ENCODE results near the gene CAPN5. TPM values are rescaled to one million over a fixed set of nuclear protein-coding genes. Genes with fewer than 3 reads are reported as not detected.
A peak's percentile ranks its signal among the peaks of the same experiment; 100 is the strongest.

Gene CAPN5
- total RNA-seq, 1 donor = 14.7 TPM

- H3K4me3 ChIP-seq (ENCODE audit: low read depth, low read length) = no peak overlapping the region
- DNase-seq (ENCODE audit: low read depth) = no peak
- TF ChIP-seq CTCF (IDR thresholded peaks at IDR 0.05; ENCODE audit: insufficient read depth, low read depth, low read length) = no peak
Observed at GRCh38 chr11:77125191-77125590, 58.4 kb downstream of the CAPN5 start.

GRCh38 chr11:77125695-77126094, 58.9 kb downstream of the CAPN5 start:
- TF ChIP-seq CTCF (IDR thresholded peaks at IDR 0.05; ENCODE audit: insufficient read depth, low read depth, low read length) = no peak
- DNase-seq (ENCODE audit: low read depth) = no peak
- no peak overlapping the region for H3K4me3 ChIP-seq (ENCODE audit: low read depth, low read length)

GRCh38 chr11:77126156-77126775, 59.5 kb downstream of the CAPN5 start:
- no peak overlapping the region for H3K4me3 ChIP-seq (ENCODE audit: low read depth, low read length)
- no peak for TF ChIP-seq CTCF (IDR thresholded peaks at IDR 0.05; ENCODE audit: insufficient read depth, low read depth, low read length)
- DNase-seq (ENCODE audit: low read depth) = no peak

- H3K4me3 ChIP-seq (ENCODE audit: low read depth, low read length) = peak overlapping the region; percentile 60
- no peak for TF ChIP-seq CTCF (IDR thresholded peaks at IDR 0.05; ENCODE audit: insufficient read depth, low read depth, low read length)
- DNase-seq (ENCODE audit: low read depth) = no peak
Observed at GRCh38 chr11:77126861-77127234, 60.1 kb downstream of the CAPN5 start.

DNA sequence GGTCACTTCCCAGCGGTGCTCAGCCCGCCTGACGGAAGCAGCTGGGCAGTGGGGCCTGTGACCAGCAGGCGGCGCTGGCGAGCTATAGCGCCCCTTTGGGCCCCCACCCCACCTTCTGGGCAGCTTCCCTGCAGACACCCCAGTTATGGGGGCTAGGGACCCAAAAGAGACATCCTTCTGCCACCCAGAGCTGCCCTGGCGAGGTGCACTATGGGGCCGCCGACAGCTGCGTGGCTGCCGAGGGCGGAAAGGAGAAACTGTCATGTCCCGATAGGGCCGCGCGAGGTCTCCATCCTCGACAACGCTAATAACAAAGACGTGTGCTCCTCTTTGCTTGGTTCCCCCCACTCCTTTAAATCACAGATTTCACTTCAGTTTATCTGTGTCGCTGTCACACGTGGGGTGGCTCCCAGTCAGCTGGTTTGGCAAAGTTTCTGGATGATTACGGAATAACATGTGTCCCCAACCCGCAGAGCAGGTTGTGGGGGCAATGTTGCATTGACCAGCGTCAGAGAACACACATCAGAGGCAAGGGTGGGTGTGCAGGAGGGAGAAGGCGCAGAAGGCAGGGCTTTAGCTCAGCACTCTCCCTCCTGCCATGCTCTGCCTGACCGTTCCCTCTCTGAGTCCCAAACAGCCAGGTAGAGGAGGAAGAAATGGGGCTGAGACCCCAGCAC, 60.6 kb downstream of the CAPN5 start:
- H3K4me3 ChIP-seq (ENCODE audit: low read depth, low read length) = peak overlapping the region; percentile 60
- peak; percentile 43 for DNase-seq (ENCODE audit: low read depth)
- peak; percentile 99 for TF ChIP-seq CTCF (IDR thresholded peaks at IDR 0.05; ENCODE audit: insufficient read depth, low read depth, low read length)

DNA sequence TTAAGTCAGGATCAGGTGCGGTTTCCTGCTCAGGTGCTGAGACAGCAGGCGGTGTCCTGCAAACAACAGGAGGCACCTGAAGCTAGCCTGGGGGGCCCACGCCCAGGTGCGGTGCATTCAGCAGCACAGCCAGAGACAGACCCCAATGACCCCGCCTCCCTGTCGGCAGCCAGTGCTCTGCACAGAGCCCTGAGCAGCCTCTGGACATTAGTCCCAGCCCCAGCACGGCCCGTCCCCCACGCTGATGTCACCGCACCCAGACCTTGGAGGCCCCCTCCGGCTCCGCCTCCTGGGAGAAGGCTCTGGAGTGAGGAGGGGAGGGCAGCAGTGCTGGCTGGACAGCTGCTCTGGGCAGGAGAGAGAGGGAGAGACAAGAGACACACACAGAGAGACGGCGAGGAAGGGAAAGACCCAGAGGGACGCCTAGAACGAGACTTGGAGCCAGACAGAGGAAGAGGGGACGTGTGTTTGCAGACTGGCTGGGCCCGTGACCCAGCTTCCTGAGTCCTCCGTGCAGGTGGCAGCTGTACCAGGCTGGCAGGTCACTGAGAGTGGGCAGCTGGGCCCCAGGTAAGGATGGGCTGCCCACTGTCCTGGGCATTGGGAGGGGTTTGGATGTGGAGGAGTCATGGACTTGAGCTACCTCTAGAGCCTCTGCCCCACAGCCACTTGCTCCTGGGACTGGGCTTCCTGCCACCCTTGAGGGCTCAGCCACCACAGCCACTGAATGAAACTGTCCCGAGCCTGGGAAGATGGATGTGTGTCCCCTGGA, 61.3 kb downstream of the CAPN5 start, which contains the start of gene MYO7A:
Gene MYO7A, plus strand, starts transcription at position 327 of the 772 bp plus-strand sequence. CDS start 2,389 bp downstream, outside the sequence.
- DNase-seq (ENCODE audit: low read depth) = peak; percentile 61
- H3K4me3 ChIP-seq (ENCODE audit: low read depth, low read length) = peak within 1 kb of the TSS; percentile 60
- no peak for TF ChIP-seq CTCF (IDR thresholded peaks at IDR 0.05; ENCODE audit: insufficient read depth, low read depth, low read length)
